ENCODE measurements around the gene ANO7.
A peak's percentile ranks its signal among the peaks of the same experiment; 100 is the strongest.

Gene ANO7

DNA sequence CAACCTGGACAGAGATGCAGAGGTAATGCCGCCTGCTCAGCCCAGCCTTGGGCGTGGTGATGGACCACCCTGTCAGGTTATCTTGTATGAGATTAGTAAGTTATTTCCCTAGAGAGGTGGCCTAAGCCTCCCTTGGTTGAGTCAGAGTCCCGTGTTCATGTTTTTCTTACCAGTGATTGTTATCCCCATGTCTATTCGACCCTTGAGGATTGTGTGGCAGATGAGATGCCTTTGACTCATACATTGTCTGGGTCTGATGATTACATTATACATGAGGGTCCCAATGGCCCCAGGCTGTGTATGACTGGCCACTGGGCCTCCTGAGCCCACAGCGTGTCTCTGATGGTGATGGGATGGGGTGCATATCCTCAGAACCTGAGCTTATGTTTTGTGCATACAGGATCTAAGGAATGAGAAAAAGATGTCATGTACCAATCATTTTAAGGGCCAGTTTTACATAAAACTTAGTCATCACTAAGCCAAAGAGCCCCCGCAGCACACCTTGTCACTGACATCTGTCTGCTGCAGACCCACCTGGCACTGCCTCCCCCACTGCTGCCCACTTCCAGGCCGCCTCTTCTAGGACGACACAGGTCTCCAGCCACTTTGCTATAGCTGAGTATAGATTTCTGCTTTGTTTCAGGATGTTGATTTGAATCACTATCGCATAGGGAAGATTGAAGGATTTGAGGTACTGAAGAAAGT, 30.5 kb upstream of the ANO7 start:
- no peak overlapping the region for H3K27ac ChIP-seq
- no peak for DNase-seq (ENCODE audit: low spot score)
- no peak overlapping the region for H3K4me3 ChIP-seq
- TF ChIP-seq, protein P1, sequence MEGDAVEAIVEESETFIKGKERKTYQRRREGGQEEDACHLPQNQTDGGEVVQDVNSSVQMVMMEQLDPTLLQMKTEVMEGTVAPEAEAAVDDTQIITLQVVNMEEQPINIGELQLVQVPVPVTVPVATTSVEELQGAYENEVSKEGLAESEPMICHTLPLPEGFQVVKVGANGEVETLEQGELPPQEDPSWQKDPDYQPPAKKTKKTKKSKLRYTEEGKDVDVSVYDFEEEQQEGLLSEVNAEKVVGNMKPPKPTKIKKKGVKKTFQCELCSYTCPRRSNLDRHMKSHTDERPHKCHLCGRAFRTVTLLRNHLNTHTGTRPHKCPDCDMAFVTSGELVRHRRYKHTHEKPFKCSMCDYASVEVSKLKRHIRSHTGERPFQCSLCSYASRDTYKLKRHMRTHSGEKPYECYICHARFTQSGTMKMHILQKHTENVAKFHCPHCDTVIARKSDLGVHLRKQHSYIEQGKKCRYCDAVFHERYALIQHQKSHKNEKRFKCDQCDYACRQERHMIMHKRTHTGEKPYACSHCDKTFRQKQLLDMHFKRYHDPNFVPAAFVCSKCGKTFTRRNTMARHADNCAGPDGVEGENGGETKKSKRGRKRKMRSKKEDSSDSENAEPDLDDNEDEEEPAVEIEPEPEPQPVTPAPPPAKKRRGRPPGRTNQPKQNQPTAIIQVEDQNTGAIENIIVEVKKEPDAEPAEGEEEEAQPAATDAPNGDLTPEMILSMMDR (IDR thresholded peaks at IDR 0.05) = no peak

DNA sequence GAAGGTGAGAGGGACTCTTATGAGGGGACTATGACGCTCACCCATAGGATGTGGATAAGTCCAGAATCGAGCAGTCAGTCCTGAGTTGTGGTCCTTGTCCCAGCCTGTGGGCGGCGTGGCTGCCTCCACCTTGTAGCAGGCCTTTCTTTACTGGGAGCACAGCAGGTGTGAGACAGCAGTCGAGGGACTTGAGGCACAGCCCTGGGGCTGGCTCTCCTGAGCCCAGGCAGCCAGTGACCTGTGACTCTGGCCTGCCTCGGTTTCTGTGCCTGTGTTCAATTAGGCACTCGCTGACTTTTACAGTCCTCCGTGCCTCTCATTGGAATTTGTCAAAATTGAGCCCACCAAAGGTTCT, 30.0 kb upstream of the ANO7 start:
- DNase-seq (ENCODE audit: low spot score) = no peak
- TF ChIP-seq, protein P1 (IDR thresholded peaks at IDR 0.05) = no peak
- Histone ChIP-seq H3K27ac (no peak overlapping the region), H3K4me3 (no peak overlapping the region)

DNA sequence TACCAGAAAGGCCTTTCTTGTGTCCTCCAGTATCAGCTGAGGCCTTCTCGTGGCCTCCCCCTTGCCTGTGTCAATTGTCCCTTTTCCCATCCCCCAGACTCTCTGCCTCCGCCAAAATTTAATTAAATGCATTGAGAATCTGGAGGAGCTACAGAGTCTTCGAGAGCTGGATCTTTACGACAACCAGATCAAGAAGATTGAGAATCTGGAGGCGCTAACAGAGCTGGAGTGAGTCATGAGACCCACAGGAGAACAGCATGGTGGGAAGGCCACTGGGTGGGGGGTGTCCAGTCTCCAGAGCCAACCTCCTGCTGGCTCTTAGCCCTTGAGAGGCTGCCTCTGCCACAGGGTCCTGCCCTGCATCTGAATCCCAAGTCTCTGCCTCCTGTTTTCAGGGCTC, 29.4 kb upstream of the ANO7 start:
- TF ChIP-seq, protein P1 (IDR thresholded peaks at IDR 0.05) = no peak
- no peak overlapping the region for H3K4me3 ChIP-seq
- H3K27ac ChIP-seq = no peak overlapping the region
- DNase-seq (ENCODE audit: low spot score) = no peak

- no peak overlapping the region for H3K27ac ChIP-seq
- TF ChIP-seq, protein P1 (IDR thresholded peaks at IDR 0.05) = no peak
- DNase-seq (ENCODE audit: low spot score) = no peak
- no peak overlapping the region for H3K4me3 ChIP-seq
Observed at GRCh38 chr2:241160318-241160717, 28.2 kb upstream of the ANO7 start.

DNA sequence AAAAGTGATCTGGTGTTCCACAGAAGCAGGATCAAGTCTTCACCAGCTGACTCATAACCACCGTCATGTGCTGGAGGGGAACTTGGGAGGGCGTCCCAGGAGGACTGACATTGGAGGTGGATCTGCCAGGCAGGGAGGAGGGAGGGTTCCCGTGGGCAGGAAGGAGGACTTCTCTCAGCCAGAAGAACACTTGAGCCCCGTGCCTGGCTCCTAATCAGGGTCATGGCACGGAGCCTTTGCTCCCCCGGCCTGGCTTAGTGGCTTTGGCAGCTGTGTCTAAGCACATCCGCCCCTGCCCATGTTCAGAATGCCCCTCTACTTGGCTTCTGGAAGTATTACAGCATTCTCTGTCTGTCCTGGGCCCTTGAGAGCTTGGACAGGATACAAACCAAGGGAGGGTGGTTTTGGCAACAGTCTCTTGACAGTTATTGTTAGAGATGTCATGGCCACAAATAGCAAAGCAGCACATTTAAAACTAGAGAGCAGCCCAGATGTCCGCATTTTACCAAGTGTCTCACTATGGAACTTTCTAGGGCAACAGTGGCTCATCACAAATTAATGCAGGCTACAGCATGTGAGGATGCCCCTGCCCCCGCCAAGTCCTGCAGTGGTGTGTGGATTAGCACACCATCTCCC, 26.7 kb upstream of the ANO7 start:
- TF ChIP-seq, protein P1 (IDR thresholded peaks at IDR 0.05) = no peak
- DNase-seq (ENCODE audit: low spot score) = peak; percentile 84
- peak overlapping the region; percentile 39 to 82 for H3K27ac ChIP-seq
- no peak overlapping the region for H3K4me3 ChIP-seq

DNA sequence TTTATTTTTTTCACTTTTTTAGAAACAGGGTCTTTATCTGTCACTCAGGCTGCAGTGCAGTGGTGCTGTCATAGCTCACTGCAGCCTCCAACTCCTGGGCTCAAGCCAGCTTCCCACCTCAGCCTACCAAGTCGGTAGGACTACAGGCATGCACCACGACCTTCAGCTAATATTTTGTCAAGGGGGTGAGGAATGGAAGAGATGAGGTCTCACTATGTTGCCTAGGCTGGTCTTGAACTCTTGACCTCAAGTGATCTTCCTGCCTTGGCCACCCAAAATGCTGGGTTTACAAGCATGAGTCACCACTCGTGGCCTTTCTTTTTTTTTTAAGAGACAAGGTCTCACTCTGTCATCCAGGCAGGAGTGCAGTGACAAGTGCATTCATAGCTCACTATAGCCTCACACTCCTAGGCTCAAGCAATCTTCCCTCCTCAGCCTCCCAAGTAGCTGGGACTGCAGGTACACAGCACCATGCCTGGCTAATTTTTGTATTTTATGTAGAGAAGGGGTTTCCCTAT, 24.8 kb upstream of the ANO7 start:
- Histone ChIP-seq H3K27ac (no peak overlapping the region), H3K4me3 (no peak overlapping the region)
- TF ChIP-seq, protein P1 (IDR thresholded peaks at IDR 0.05) = no peak
- no peak for DNase-seq (ENCODE audit: low spot score)

GRCh38 chr2:241168366-241168765, 20.1 kb upstream of the ANO7 start:
- Histone ChIP-seq H3K4me3 (no peak overlapping the region), H3K27ac (no peak overlapping the region)
- TF ChIP-seq, protein P1 (IDR thresholded peaks at IDR 0.05) = no peak
- DNase-seq (ENCODE audit: low spot score) = no peak

All from coronary artery (tissue), 2 donors.